GM18508 (cell line): Measurements from ENCODE around the gene FAM151A.

ENCODE experiments used
- ATAC-seq: cut with Tn5 transposase; IDR thresholded peaks from one replicate; pipeline ENCODE4 v1.9.1; 2021; ENCODE audit warnings: moderate number of reproducible peaks; ENCODE audit not compliant: insufficient read depth, unreplicated experiment

FAM151A gene

DNA sequence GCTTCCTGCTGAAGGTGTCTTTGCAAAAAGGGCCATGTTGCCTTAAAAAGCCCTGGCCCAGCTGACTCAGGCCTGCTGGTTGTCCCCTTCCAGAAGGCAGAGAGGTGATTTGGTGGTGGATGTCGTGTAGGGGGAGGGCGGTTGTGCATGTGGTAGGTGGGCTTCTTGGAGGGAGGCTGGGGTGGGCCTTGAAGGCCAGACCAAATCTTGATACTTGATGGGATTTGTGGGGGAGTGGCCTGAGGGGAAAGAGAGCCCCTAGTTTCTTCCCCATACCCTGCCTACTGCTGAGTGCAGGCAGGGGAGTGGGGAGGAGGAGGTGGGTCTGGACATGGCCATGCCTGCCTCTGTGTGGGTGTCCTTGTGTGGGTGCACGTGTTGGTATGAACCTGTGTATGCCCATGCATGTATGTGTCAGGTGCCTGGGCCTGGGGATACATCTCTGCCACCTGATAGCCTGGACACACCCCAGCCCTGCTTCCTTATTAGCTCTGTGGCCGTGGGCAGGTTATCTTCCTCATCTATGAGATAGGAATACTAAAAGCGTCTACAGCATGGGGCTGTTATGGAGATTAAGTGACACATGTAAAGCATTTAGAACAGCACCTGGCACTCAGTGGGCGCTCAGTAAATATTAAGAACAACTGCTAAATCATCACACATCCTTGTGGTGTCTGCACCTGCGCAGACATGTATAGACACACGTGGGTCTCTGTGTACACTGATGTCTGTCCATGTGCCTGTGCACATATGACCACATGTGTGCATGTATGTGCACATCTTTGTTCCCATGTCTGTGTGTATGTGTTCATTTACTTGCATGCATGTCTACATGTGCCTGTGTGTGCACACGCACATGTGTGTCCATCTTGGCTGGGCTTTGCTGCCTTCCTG lies 17.0 kb downstream of the FAM151A start:
- no peak for ATAC-seq

DNA sequence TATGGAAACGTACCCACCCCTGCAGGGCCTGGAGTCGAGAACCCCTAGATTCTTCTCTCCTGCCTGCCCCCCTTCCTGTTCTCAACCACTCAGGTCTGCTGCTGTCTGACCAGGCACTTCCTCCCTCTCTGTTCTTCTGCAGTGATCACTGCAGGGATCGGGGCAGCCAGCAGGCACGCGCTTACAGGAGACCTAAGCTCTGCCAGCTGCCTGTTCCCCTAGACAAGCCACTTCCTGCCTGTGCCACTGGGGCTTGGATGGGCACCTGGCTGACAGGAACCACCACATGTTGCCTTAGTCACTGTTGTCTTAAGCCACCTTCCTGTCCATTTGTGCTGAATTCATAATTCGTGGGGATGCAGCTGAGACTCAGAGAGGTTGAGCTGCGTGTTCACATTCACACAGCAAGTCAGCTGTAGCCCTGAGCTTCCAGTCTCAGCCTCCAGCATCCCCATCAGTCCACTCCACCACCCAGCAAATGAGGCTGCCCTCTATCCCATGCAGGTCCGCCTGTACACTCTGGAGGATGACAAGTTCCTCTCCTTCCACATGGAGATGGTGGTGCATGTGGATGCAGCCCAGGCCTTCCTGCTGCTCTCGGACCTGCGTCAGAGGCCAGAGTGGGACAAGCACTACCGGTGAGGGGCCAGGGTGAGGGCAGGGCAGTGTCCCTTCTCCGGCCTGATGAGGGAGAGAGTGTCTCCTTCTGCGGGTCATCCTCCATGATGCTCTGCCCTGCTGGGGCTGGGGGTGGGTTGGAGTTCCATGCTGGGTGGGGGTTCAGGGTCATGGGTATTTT lies 18.6 kb downstream of the FAM151A start:
- no peak for ATAC-seq

DNA sequence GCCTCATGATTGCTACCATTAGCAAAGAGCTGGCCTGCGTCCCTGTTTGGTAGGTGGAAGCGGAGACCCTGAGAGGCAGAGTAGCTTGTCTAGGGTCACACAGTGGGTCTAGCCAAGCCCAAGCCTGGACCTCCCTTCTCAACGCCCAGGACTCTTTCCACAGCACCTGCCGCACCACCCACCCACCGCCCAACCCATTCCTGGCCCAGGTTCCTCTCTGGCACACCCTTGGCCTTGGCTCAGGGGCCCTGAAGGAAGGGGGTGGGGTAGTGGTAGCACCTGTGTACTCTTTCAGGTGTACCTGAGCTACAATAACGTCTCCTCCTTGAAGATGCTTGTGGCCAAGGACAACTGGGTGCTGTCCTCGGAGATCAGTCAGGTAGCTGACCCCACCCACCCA lies 19.3 kb downstream of the FAM151A start:
- ATAC-seq, result no peak

DNA sequence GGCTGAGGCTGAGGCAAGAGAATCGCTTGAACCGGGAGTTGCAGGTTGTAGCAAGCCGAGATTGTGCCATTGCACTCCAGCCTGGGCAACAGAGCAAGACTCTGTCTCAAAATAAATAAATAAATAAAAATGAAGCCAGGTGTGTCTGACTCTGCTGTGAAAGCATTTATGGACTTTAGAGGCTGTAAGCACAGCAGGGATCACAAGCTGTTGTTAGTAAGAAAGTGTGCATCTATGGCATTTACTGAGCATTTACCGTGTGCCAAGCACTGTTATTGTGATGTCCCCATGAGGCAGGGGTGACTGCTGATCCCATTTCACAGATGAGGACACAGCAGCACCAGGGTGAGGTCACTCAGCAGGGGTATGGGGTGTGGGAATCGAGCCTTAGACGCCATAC lies 20.1 kb downstream of the FAM151A start:
- ATAC-seq, result no peak

DNA sequence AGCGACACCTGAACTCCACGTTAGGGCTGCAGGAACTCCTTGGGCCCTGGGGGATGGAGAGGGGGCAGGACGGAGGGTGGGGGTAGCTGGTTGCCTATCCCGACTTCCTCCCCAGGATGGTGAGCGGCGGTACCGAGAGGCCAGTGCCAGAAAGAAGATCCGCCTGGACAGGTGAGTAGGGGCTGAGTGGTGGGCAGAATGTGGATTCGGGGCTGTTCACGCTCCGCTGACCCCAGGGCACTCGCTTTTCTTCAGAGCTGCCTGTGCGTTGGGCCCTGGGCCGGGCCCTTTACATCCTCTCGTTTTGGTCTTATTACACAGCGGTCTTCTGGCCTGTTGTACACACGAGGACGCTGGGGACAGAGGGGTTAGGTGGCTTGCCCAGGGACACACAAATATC lies 20.8 kb downstream of the FAM151A start:
- ATAC-seq, result no peak

DNA sequence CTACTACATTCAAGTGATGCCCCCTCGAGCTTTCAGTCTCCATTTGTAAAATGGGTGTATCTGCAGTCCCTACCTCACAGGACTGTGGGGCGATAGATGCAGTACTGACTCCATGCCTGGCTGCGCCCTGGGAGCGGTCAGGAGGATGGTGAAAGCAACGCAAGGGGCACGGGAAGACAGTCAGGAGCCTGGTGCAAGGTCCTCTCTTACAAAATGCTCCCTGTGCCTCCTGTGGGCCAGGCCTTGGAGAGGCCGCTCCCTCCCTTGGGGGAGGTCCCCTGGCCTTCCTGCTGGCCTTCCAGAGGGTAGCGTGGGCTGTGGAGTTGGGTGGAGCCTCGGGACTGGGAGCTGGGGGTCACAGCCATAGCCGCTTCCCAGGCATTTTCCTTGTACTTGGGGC lies 21.6 kb downstream of the FAM151A start:
- no peak for ATAC-seq

DNA sequence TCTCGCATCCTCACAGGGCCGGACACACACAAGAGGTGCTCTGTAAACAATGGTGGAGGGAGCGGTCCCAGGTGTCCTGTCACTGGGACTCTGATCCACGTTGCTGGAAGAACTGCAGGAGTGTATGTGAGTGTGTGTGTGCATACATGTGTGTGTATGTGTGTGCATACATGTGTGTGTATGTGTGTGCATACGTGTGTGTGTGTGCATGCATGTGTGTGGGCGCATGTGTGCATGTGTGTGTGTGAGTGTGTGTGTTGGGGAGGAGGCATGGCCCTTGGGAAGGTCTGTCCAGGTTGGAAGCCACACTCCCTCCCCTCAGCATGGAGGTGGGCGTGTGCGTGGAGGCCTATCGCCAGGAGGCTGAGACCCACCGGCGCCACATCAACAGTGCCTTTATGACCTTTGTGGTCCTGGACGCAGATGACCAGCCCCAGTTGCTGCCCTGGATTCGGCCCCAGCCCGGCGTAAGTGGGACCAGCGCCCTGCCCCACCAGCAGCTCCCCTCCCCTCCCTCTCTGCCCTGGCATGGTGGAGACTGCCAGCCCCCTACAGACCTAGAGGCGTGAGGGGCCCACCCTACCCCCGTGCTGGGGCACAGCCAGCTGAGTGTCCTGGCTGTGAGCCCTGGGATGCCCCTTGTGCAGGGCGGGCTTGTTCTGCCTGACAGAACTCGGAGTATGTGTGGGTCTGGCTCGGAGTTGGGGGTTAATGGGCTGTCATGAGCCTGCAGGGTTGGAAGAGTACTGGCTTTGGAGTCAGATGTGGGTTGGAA lies 22.2 kb downstream of the FAM151A start:
- ATAC-seq, result no peak

DNA sequence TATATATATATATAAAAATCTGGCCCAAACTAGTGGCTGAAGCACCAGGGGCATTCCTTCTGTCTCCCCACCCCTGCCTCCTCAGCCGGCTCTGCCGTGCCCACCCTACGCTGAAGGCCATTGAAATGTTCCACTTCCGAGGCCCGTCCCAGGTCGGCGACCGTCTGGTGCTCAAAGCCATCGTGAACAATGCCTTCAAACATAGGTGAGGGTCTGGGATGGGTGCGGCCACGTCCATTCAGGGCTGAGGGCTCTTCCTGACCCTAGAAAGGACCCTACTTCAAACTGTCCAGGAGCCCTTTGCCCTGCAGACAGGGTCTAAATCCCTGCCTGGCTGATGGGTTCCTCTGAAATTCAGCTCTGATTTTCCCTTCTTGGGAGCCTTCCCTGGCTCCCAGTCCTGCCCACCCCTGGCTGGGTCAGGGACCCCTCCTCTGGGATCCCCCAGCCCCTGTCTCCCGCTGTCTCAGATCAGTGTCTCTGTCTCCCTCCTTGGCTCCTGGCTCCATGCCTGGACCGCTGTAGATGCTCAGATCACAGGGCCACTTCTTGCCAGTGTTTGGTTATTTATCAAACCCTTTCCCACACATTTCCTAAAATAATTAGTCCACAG lies 24.0 kb downstream of the FAM151A start:
- ATAC-seq, result no peak

DNA sequence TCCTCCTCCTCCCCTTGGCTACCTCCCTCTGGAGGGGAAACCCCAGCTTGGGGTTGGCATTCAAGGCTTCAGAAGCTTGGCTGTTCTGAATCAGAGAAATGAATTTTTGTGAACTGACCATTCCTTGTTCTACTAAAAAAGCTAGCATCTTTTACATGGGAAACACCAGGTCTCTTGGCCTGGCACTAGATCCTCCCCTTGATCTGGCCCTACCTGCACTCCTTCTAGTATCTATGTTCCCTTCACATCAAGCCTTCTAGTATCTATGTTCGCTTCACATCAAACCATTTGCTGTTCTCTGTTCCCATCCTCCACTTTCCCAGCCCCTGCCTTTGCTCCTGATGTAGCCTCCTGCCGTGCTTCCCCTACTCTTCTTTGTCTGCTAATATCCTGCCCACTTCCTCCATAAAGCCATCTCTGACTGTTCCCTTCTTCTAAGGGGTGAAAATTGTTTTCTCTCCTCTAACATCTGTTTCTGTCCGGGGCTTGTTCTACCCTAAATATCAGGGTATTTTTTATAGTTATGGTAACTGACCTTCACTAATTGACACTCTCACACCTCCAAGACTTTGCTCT lies 25.8 kb downstream of the FAM151A start:
- no peak for ATAC-seq

DNA sequence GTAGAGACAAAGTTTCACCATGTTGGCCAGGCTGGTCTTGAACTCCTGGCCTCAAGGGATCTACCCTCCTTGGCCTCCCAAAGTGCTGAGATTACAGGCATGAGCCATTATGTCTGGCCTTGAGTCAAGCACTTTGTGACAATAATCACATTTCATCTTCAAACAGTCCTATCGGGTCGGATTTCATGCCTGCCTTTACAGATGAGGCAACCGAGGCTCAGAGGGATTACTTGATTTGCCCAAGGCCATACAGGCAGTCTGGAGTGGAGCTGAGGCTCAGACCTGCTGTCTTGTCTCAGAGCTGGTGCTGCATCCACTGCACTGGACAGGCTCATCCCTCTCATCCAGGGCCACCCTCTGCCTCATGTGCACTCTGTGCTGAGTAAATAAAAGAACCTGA lies 26.6 kb downstream of the FAM151A start:
- no peak for ATAC-seq

DNA sequence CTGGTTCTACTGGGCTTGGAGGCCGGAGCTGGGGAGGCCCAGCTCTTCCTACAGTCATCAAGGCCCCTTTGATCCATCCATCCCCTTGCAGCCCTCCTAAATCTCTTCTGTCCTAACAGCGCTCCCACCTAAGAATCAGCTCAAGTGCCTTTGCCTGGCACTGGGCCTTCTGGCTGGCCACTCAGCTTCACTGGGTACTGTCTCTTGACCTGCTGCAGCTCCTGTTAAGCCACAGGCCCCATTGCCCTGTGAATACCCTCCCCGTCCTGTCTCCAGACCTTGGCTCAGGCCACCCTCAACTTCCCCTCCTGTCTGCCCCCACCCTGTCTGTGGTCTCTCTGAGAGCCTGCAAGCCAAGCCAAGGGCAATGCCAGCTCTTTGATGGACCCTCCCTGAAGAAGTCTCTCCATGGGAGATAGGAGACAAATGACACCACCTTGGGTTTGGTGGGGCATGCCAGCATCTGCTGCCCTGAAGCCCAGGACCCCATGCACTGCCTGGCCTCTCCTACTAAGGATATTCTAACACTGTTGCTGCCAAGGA lies 27.3 kb downstream of the FAM151A start:
- no peak for ATAC-seq

DNA sequence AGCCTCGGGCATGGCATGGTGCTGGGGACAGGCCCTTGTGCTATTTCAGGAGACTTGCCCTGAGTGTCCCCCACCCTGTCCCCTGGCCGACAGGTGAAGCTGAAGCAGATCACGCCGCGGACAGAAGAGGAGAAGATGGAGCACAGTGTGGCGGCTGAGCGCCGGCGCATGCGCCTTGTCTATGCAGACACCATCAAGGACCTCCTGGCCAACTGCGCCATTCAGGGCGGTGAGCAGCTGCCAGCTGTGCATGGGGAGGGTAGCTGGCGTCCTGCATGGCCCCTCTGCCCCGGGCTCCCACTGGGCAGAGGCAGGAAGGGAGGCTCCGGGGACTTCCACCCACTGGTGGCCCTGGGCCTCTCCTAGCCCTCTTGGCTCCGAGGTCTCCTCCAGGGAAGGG lies 28.9 kb downstream of the FAM151A start:
- no peak for ATAC-seq

DNA sequence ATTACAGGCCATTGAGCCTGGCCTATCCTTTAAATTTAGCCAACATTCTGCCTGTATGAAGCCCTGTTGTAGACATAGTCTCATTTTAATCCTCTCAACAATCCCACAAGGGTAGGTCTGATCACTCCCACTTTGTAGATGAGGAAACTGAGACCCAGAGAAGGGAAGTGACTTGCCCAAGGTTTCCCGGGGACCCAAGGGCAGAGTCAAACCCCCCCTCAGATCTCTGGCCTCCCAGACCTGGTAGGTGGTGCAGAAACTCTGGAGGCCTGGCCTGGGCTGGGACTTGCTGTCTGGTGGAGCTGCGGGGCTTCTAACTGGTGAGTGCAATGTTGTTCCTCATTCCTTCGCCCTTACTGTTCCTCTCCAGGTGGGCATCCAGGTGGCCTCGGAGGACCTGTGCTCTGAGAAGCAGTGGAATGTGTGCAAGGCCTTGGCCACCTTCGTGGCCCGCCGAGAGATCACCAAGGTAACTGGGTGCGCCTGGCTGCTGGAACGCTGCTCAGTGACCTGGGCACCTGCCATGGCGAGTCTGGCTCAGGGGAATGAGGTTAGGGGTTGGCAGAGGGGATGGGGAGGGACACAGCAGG lies 29.7 kb downstream of the FAM151A start:
- ATAC-seq, result no peak

DNA sequence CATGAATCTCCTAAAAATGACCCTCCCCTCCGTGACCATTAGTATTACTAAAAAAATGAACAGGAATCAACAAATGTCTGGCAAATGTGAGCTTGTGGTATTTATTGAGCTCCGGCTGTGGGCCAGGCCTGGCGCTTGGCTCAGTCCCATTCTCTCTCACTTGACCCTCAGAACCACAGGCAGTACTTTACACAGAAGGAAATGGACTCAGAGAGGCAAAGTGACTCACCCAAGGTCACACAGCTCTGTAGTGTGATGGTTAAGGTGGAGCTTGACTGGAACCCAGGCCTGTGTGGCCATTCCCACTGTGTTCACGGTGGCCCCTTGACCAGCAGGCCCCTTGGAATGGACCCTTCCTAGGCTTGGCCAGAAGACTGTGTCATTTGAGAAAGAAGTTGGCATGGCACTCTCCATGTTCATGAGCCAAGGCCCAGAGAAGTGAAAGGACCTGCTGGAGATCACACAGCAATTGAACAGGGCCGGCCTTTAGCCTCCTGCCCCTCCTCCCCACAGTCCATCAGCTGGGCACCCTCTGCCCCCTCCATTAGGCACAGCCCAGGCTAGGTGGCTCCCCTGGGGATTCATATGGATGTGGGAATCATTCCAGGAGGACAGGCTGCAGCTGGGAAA lies 32.1 kb downstream of the FAM151A start:
- ATAC-seq, result no peak

DNA sequence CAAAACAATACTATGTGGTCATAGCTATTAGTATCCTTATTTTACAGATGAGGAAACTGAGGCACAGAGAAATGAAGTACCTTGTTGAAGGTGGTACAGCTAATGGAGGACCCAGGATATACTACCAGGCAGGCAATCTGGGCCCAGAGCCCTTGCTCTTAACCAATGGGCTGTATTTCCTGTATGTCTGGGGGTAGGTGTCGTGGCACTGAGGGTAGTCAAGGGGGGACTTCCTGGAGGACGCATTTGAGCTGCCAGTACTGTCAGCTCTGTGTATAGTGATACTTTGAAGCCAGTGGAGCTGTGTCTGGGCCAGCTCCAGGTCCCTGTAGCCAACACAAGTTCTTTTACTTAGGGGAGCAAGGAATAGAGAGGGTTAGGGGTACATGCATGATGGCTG lies 34.9 kb downstream of the FAM151A start:
- ATAC-seq, result no peak

DNA sequence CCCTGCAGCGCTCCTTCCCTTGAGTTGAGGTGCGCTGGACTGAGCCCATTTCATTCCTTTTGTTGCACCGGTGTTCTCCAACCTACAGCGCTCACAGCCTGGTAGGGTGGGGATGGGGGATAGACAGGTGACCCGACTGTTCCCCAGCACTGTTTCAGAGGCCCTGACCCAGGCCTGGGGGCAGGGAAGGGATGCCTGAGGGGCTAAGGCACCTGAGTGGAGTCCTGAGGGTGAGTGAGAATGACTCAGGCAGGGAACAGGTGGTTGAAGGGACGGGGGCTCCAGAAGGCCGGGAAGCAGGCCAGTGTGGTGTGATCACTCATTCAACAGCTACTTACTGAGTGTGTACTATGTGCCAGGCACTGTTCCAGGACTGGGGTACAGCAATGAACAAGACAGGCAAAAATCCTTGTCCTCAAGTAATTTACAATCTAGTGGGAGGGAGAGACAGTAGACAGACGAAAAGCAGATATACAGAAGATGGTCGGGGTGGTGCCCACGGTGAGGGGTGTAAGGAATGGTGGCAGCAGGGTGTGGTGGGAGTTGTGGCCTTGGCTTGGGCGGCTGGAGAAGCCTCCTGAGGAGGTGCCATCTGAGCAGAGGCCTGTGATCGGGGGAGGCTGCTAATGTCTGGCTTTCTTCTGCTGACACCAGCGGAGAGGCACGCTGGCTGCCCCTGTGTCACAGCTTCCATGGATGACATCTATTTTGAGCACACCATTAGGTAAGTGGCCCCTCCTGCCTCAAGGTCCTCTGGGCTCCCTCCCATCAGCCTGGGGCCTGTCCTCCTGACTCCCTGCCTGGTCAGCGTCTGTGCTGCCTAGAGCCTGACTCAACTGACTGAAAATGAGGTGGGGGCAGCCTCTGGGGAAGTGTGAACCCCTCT lies 37.9 kb downstream of the FAM151A start:
- no peak for ATAC-seq

DNA sequence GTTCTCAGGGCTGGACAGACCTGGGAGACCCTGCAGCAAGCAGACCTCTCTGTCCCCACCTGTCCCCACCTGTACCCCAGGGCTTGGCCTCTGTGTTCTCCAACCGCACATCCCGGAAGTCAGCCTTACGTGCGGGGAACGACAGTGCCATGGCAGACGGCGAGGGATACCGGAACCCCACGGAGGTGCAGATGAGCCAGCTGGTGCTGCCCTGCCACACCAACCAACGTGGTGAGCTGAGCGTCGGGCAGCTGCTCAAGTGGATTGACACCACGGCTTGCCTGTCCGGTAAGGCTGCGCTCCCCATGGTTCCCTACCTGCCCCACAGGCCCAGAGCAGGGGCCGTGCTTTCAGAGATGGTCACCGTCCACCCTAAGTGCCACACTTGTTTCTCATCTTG lies 38.8 kb downstream of the FAM151A start:
- no peak for ATAC-seq

DNA sequence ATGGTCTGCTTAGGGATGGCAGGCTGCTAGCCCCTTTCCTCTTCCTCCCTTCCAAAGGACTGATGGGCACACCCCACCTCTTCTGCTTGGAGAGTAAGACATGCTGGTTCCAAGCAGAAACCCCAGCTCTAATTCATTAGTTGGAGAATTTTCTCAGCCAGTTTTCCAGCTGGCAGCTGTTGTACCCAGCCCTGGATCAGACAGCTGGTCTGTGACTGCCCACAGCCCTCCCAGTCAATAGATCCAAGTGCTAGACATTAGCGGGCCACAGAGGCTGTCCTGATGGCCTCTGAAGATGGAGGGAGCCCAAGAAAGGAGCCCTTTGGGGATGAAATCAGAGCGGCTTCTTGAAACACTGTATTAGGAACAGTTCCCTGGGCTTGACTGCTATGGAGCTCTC lies 39.5 kb downstream of the FAM151A start:
- no peak for ATAC-seq
